ENCODE data around the gene LTBR. TPM values are rescaled to one million over a fixed set of nuclear protein-coding genes. Genes with fewer than 3 reads are reported as not detected.

Gene LTBR
- total RNA-seq, 1 experiment from 2014 or later = 3.1 TPM

GRCh38 chr12:6354495-6355393 lies 29.2 kb upstream of the LTBR start:
- ATAC-seq (no peak), DNase-seq (ENCODE audit: low read depth, low spot score) (no peak)
- H3K4me1 ChIP-seq (ENCODE audit: control insufficient read depth, insufficient read depth, low read length) = no peaks in the 10 kb centered on the region
- BruUV-seq (replicated peaks) = no TSS peak
- in situ Hi-C loops (cut with HindIII; ENCODE audit: low pct_unique_long_range_greater_than_20kb, low sequenced_read_pairs) (no loop called here), intact Hi-C loops (cut with micrococcal nuclease; ENCODE audit: unreplicated experiment) (no loop called here)
- no peak overlapping the region for H3K4me3 ChIP-seq (ENCODE audit: low read depth in 2 of 2, low read length in 2 of 2)
- POLR2A ChIA-PET = no interaction called here
- no peaks in the 10 kb centered on the region for H3K36me3 ChIP-seq (ENCODE audit: control insufficient read depth, insufficient read depth, low read length)
- TF ChIP-seq, protein P1, sequence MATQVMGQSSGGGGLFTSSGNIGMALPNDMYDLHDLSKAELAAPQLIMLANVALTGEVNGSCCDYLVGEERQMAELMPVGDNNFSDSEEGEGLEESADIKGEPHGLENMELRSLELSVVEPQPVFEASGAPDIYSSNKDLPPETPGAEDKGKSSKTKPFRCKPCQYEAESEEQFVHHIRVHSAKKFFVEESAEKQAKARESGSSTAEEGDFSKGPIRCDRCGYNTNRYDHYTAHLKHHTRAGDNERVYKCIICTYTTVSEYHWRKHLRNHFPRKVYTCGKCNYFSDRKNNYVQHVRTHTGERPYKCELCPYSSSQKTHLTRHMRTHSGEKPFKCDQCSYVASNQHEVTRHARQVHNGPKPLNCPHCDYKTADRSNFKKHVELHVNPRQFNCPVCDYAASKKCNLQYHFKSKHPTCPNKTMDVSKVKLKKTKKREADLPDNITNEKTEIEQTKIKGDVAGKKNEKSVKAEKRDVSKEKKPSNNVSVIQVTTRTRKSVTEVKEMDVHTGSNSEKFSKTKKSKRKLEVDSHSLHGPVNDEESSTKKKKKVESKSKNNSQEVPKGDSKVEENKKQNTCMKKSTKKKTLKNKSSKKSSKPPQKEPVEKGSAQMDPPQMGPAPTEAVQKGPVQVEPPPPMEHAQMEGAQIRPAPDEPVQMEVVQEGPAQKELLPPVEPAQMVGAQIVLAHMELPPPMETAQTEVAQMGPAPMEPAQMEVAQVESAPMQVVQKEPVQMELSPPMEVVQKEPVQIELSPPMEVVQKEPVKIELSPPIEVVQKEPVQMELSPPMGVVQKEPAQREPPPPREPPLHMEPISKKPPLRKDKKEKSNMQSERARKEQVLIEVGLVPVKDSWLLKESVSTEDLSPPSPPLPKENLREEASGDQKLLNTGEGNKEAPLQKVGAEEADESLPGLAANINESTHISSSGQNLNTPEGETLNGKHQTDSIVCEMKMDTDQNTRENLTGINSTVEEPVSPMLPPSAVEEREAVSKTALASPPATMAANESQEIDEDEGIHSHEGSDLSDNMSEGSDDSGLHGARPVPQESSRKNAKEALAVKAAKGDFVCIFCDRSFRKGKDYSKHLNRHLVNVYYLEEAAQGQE (IDR thresholded peaks at IDR 0.05; ENCODE audit: insufficient read depth in 1 of 2, low read depth in 2 of 2, low read length in 1 of 2) = no peak
- TF ChIP-seq TCF7L2 (IDR thresholded peaks at IDR 0.05; ENCODE audit: low read depth, low read length) (no peak), POLR2AphosphoS5 (IDR thresholded peaks at IDR 0.05; ENCODE audit: low read depth, low read length) (no peak), CTCF (IDR thresholded peaks at IDR 0.05) (no peak), SIN3A (IDR thresholded peaks at IDR 0.05; ENCODE audit: borderline replicate concordance, insufficient read depth, low read depth, low read length) (no peak)
- H3K27ac ChIP-seq (ENCODE audit: low read length) = no peak overlapping the region
- no peaks in the 10 kb centered on the region for H3K9me3 ChIP-seq (ENCODE audit: control insufficient read depth, insufficient read depth, low read depth, low read length)
- H3K27me3 ChIP-seq (ENCODE audit: control insufficient read depth, insufficient read depth, low read length) = no peaks in the 10 kb centered on the region
- CTCF ChIA-PET = no interaction called here

DNA sequence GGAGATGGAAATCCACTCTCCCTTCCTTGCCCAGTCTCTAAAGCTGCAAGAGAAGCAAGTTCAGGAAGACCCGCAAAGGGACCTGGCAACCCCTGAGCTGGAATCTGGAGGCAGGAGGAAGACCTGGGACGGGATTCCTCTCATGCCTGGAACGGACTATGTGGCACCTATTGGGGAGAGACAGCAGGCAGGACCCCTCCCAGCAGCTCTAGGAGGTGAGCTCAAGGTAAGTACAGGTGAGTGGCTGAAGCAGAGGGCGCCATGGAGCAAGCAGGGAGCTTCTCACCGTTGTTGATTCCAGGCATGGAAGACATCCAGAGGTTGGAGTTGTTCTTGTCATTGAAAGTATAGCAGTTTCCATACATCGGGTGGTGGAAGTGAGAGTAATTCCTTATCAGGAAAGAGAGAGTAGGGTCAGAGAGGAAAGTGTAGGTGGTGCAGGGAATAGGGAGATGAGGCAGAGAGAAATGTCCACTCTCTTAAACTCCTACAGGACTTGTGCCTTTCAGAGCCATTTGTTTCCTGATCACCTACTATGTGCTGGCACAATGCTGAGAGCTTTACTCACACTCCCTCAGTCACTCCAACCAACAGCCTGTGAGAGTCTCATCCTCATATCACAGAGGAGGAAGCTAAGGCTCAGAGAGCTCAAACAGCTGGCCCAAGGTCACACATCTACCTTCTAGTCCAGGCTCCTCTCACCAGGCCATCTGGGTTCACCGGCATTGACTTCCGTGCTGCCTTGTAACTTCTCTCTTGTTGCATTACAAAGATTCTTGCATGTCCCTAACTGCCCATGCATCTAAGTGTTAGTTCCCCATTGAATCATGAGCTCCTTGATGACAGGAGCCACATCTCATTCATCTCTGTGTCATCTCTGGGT lies 28.2 kb upstream of the LTBR start:
- DNase-seq (ENCODE audit: low read depth, low spot score) = no peak
- Histone ChIP-seq H3K27ac (ENCODE audit: low read length) (no peak overlapping the region), H3K4me1 (ENCODE audit: control insufficient read depth, insufficient read depth, low read length) (no peaks in the 10 kb centered on the region), H3K27me3 (ENCODE audit: control insufficient read depth, insufficient read depth, low read length) (no peaks in the 10 kb centered on the region), H3K4me3 (ENCODE audit: low read depth in 2 of 2, low read length in 2 of 2) (no peak overlapping the region), H3K36me3 (ENCODE audit: control insufficient read depth, insufficient read depth, low read length) (no peaks in the 10 kb centered on the region), H3K9me3 (ENCODE audit: control insufficient read depth, insufficient read depth, low read depth, low read length) (no peaks in the 10 kb centered on the region)
- ChIA-PET POLR2A (no interaction called here), CTCF (interaction anchor here (0.7 kb wide), 1 partner anchor 12 kb away, joined by 3 read pairs; no protein-coding TSS in a partner anchor)
- intact Hi-C loops (cut with micrococcal nuclease; ENCODE audit: unreplicated experiment) (no loop called here), in situ Hi-C loops (cut with HindIII; ENCODE audit: low pct_unique_long_range_greater_than_20kb, low sequenced_read_pairs) (no loop called here)
- TF ChIP-seq TCF7L2 (IDR thresholded peaks at IDR 0.05; ENCODE audit: low read depth, low read length) = no peak
- no peak for TF ChIP-seq CTCF (IDR thresholded peaks at IDR 0.05)
- no peak for TF ChIP-seq SIN3A (IDR thresholded peaks at IDR 0.05; ENCODE audit: borderline replicate concordance, insufficient read depth, low read depth, low read length)
- TF ChIP-seq POLR2AphosphoS5 (IDR thresholded peaks at IDR 0.05; ENCODE audit: low read depth, low read length) = no peak
- TF ChIP-seq, protein P1 (IDR thresholded peaks at IDR 0.05; ENCODE audit: insufficient read depth in 1 of 2, low read depth in 2 of 2, low read length in 1 of 2) = no peak
- ATAC-seq = no peak
- no TSS peak for BruUV-seq (replicated peaks)
